Measurements from ENCODE around the gene CAMKMT.

- TF ChIP-seq, protein P1, sequence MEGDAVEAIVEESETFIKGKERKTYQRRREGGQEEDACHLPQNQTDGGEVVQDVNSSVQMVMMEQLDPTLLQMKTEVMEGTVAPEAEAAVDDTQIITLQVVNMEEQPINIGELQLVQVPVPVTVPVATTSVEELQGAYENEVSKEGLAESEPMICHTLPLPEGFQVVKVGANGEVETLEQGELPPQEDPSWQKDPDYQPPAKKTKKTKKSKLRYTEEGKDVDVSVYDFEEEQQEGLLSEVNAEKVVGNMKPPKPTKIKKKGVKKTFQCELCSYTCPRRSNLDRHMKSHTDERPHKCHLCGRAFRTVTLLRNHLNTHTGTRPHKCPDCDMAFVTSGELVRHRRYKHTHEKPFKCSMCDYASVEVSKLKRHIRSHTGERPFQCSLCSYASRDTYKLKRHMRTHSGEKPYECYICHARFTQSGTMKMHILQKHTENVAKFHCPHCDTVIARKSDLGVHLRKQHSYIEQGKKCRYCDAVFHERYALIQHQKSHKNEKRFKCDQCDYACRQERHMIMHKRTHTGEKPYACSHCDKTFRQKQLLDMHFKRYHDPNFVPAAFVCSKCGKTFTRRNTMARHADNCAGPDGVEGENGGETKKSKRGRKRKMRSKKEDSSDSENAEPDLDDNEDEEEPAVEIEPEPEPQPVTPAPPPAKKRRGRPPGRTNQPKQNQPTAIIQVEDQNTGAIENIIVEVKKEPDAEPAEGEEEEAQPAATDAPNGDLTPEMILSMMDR (IDR thresholded peaks at IDR 0.05), result no peak
- TF ChIP-seq POLR2A (IDR thresholded peaks at IDR 0.05), result no peak
- no peak for TF ChIP-seq POLR2AphosphoS5 (IDR thresholded peaks at IDR 0.05)
Measured at GRCh38 chr2:44752761-44753160, 391.0 kb downstream of the CAMKMT start.
